HG03571 (cell line): ENCODE results near the gene SIGLEC6.

Experiments used
- ATAC-seq: cut with Tn5 transposase; IDR thresholded peaks from one replicate; pipeline ENCODE4 v1.9.1; 2021; ENCODE audit not compliant: unreplicated experiment

The SIGLEC6 gene

GRCh38 chr19:51477344-51477743 lies 54.1 kb downstream of the SIGLEC6 start:
- no peak for ATAC-seq

DNA sequence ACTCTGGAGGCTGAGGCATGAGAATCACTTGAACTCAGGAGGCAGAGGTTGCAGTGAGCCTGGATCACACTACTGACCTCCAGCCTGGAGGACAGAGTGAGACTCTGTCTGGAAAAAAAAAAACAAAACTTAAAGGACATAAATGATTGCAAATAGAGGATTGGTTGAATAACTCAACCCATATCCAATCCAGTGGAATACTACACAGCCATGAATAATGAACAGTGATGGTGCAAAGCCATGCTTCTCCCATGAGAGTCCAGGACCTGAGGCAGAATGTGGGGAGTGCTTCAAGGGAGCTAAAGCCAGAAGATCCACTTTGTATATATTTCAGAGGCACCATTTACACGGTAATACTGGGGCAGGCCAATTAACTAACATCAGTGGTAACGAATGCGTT lies 55.3 kb downstream of the SIGLEC6 start:
- ATAC-seq: no peak

- ATAC-seq: no peak
Measured at GRCh38 chr19:51473009-51473707, 58.3 kb downstream of the SIGLEC6 start.

DNA sequence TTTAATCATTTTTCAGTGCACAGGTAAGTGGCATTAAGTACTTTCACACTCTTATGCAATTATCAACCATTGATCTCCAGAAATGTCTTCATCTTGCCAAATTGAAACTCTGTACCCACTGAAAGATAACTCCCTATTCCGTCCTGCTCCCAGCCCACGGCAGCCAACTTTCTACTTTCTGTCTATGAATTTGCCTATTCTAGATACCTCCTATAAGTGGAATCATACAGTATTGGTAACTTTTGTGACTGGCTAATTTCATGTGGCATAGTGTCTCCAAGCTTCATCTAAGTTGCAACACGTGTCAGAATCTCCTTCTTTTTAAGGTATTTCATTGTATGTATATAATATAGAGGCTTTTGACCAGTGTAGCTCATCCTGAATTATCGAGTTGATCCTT lies 58.9 kb downstream of the SIGLEC6 start:
- no peak for ATAC-seq

DNA sequence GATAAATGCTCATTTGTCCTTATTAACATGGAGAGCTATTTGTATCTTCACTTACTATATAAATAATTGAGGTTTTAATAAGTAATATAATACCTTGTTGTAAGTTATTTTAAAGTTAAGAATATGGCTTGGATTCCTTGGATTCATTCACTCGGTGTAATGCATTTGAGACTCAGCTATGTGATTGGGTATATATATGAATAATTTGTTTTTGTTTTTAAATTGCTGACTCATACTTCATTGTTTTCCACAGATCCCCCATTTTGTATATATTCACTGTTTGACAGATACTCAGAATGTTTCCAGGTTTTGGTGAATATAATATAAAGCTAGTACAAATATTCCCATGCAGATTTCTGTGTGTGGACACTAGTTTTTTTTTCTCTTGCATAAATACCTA lies 59.9 kb downstream of the SIGLEC6 start:
- ATAC-seq: no peak

DNA sequence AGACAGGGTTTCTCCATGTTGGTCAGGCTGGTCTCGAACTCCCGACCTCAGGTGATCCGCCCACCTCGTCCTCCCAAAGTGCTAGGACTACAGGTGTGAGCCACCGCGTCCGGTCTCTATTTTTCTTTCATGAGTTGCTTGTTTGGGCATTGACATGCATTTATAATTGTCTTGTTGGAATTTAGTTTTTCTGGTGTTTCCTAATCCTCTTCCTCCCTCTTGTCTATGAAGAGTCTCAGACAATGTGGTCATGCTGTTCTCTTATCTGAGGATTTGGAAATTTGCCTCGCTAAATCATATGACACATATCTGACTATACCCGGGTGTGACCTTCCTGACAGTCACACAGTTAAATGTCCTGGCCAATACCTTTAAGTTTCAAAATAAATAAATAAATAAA lies 60.5 kb downstream of the SIGLEC6 start:
- ATAC-seq: no peak

DNA sequence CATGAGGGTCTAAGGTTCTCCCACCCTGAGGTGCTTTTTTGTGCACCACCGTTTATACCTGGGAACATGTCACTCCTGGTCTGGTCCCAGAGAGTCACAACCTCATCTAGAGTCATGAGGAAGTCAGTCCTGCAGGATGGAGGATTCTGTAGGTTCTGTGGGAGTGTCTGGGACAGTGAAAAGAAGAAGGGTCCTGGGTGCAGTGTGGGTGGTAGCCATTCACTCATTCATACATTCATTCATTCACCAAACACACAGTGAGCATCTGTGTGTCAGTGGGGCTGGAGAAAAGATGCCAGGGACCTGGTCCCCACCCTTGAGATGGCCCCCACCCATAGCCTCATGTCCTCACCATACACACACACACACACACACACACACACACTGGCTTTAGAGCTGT lies 61.8 kb downstream of the SIGLEC6 start:
- no peak for ATAC-seq

- no peak for ATAC-seq
Measured at GRCh38 chr19:51469162-51469561, 62.3 kb downstream of the SIGLEC6 start.

DNA sequence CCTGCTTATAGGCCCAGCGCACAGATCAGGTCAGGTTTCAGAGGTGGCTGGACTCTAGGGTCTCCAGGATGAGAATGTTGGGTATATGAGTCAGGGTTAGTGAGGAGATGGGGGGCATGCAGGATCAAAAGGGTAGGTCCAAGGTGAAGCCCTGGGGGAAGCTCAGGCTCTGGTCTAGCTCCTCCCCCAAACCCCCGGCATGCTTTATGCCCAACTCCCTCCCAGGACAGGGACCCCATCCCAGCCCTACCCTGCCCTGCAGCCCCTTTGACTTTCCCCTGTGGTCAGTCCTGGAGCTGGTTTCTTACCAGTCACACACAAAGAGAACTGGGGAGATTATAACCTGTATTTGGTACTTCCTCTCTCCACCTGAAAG lies 62.9 kb downstream of the SIGLEC6 start:
- ATAC-seq: no peak

DNA sequence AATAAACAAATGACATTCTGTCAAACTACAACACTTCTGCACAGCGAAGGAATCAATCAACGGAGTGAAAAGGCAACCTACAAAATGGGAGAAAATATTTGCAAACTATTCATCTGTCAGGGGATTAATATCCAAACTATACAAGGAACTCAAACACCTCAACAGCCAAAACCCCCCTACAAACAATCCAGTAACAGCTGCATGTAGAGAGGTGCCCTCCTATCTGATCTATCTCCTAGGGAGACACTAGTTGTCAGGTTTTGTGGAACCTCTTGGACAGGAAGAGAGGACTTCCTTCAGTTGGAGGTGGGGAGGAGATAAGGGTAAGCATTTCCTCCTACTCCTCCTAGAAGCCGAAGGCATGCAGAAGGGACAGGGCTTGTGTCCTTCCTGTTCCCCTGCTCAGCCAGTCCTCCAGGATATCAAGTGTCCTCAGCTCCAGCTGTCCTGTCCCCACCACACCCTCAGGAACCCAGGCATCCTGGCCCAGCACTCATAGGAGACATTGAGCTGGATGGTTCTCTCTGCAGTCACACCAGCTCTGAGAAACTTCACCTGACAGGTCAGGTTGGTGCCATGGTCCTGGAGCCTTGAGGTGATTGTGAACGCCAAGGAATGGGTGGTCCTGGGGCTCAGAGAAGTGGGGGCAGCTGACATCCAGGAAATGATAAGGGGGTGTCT lies 63.5 kb downstream of the SIGLEC6 start:
- ATAC-seq: no peak
